Activated CD8-positive, alpha-beta memory T cell treated with anti-CD3 and anti-CD28 coated beads, Interleukin-2, amount 10 ng/mL, durations not matched to agents 7 days and 5 days (primary cell): ENCODE data around the gene MORN4. TPM values are rescaled to one million over a fixed set of nuclear protein-coding genes. Genes with fewer than 3 reads are reported as not detected.

ENCODE experiments used
- ATAC-seq: fragments of 150-1000 bp; cut with Tn5 transposase; one replicate; pipeline ENCODE4 v1.10.0; 2021; ENCODE audit warnings: moderate library complexity
- CTCF ChIA-PET: fragments of 350-600 bp; sonication (Branson Sonifier 250); formaldehyde crosslinking; loops from one replicate; lab custom pipeline; 2021; ENCODE audit warnings: antibody characterized with exemption; lab: Charles Lee
- DNase-seq: peaks from one replicate; pipeline ENCODE4 v3.0.0-alpha.2; 2020
- H3K27ac Mint-ChIP-seq: one replicate; pipeline ENCODE4 v1.8.0; 2021; ENCODE audit warnings: mild to moderate bottlenecking, mixed read lengths
- H3K27me3 Mint-ChIP-seq: one replicate; pipeline ENCODE4 v1.8.0; 2021; ENCODE audit warnings: mixed read lengths
- H3K36me3 Mint-ChIP-seq: one replicate; pipeline ENCODE4 v1.8.0; 2021; ENCODE audit warnings: mild to moderate bottlenecking, mixed read lengths
- H3K4me1 Mint-ChIP-seq: one replicate; pipeline ENCODE4 v1.8.0; 2021; ENCODE audit warnings: mixed read lengths
- H3K4me3 Mint-ChIP-seq: one replicate; pipeline ENCODE4 v1.8.0; 2021; ENCODE audit warnings: mild to moderate bottlenecking, moderate library complexity, mixed read lengths
- H3K9me3 Mint-ChIP-seq: one replicate; pipeline ENCODE4 v1.8.0; 2022; ENCODE audit warnings: low read depth, mixed read lengths
- total RNA-seq, 2 experiments: library from RNA; stranded (reverse); gene quantifications; one replicate each; pipeline ENCODE4 v1.2.3, GENCODE V29; 2021

Gene MORN4
- 1 to 10 TPM; 1.9 to 2.1 TPM for total RNA-seq

- Mint-ChIP-seq H3K9me3 (no peaks in the 10 kb centered on the region), H3K4me1 (peaks cover 12% of the 10 kb centered on the region), H3K4me3 (peak within 1 kb of the TSS; percentile 93), H3K36me3 (no peaks in the 10 kb centered on the region), H3K27me3 (peaks cover 3% of the 10 kb centered on the region), H3K27ac (peak within 1 kb of the TSS; percentile 84)
- ATAC-seq (peak; percentile 99), DNase-seq (peak; percentile 93)
- CTCF ChIA-PET: no interaction called here
These were observed at the start of gene MORN4 for GRCh38 chr10:97632949-97633884. MORN4 (minus strand) TSS chr10:97633500; CDS start chr10:97619653, 13,847 bp downstream.

DNA sequence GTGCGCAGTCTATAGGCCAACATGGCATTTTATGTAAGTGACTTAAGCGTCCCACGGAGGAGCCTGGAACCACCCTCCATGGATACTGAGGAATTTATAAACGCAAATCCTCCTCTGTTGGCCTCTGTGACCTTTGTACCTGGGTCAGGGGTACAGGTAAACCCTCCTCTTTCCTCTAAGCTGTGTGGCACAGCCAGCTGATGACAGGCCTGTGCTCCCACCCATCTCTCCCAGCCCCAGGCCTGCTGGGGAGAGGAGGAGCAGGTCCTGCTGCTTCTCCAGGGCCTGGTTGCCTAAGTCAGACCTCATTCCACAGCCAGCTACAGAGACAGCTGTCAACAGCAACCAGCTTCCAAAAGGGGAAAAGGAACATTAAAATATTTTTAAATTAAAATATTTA is 48.7 kb upstream of the MORN4 start:
- Mint-ChIP-seq H3K27me3 (no peaks in the 10 kb centered on the region), H3K9me3 (no peaks in the 10 kb centered on the region), H3K4me1 (peaks cover 13% of the 10 kb centered on the region), H3K27ac (no peak overlapping the region), H3K4me3 (no peak overlapping the region), H3K36me3 (no peaks in the 10 kb centered on the region)
- DNase-seq (no peak), ATAC-seq (no peak)
- CTCF ChIA-PET: interaction anchor here (0.7 to 2.0 kb wide), 3 partner anchors 20 to 168 kb away, joined by 3 to 11 read pairs (median 4); partner anchors contain the start of gene GOLGA7B

GRCh38 chr10:97679594-97679993 is 46.3 kb upstream of the MORN4 start:
- Mint-ChIP-seq H3K36me3 (no peaks in the 10 kb centered on the region), H3K27ac (no peak overlapping the region), H3K4me1 (peaks cover 11% of the 10 kb centered on the region), H3K27me3 (no peaks in the 10 kb centered on the region), H3K4me3 (no peak overlapping the region), H3K9me3 (no peaks in the 10 kb centered on the region)
- ATAC-seq (no peak), DNase-seq (no peak)
- CTCF ChIA-PET: interaction anchor here (1.4 to 4.5 kb wide), 3 partner anchors 12 to 52 kb away, joined by 3 to 31 read pairs (median 15); no protein-coding TSS in a partner anchor

DNA sequence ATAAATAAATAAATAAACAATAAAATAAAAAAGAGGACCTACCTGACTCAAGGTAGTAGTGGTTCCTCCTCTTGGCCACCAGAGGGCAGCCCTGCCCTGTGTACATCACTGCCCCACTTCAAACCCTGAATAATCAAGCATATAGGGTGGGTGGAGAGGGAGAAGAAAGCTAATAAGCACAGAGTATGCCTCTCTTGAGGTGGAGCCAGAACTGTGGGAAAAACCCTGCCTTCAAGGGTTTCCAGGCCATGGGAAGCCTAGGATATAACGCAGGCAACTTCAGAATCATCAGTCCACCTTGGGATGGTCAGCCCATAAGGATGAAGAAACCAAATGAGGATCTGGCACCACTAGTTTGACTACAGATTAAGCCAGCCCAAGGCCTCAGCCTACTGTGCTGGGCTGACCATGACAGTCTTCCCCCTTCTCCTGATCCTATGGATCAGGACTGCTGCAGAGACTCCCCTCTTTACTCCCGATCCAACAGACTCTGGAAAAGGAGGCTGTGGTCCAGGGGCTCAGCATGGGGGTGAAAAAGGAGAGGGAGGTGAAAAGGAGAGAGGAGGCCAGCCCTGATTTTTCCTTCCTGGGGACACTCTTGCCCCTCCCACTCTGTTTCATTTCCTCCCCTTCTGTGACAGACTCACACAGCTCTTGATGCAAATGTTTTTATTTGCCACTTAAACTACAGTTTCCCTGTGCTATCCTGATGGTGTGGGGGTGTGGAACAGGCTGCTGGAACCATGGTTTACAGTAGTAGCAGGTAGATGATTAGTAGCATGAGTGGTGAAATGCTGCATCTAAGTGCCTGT is 43.7 kb upstream of the MORN4 start:
- peak; percentile 55 for DNase-seq

GRCh38 chr10:97675222-97675621 is 41.9 kb upstream of the MORN4 start:
- peaks cover 23% of the 10 kb centered on the region for H3K4me1 Mint-ChIP-seq
- H3K27me3 Mint-ChIP-seq: no peaks in the 10 kb centered on the region
- no peaks in the 10 kb centered on the region for H3K9me3 Mint-ChIP-seq
- peaks cover 15% of the 10 kb centered on the region for H3K36me3 Mint-ChIP-seq
- ATAC-seq: no peak
- CTCF ChIA-PET: interaction anchor here (0.6 to 6.2 kb wide), 9 partner anchors 7 to 366 kb away, joined by 3 to 51 read pairs (median 4); partner anchors contain the start of genes ANKRD2 and AVPI1
- no peak overlapping the region for H3K27ac Mint-ChIP-seq
- no peak for DNase-seq
- no peak overlapping the region for H3K4me3 Mint-ChIP-seq

More for the DNA sequence above, 43.7 kb upstream of the MORN4 start:
- Mint-ChIP-seq H3K27me3 (no peaks in the 10 kb centered on the region), H3K4me1 (peaks cover 23% of the 10 kb centered on the region), H3K4me3 (no peak overlapping the region), H3K9me3 (no peaks in the 10 kb centered on the region), H3K27ac (no peak overlapping the region), H3K36me3 (peaks cover 12% of the 10 kb centered on the region)
- ATAC-seq: peak; percentile 86
- CTCF ChIA-PET: interaction anchor here (0.6 to 6.2 kb wide), 24 partner anchors 9 to 271 kb away, joined by 3 to 51 read pairs (median 4); partner anchors contain the start of genes ANKRD2, AVPI1, PI4K2A and ZFYVE27

DNA sequence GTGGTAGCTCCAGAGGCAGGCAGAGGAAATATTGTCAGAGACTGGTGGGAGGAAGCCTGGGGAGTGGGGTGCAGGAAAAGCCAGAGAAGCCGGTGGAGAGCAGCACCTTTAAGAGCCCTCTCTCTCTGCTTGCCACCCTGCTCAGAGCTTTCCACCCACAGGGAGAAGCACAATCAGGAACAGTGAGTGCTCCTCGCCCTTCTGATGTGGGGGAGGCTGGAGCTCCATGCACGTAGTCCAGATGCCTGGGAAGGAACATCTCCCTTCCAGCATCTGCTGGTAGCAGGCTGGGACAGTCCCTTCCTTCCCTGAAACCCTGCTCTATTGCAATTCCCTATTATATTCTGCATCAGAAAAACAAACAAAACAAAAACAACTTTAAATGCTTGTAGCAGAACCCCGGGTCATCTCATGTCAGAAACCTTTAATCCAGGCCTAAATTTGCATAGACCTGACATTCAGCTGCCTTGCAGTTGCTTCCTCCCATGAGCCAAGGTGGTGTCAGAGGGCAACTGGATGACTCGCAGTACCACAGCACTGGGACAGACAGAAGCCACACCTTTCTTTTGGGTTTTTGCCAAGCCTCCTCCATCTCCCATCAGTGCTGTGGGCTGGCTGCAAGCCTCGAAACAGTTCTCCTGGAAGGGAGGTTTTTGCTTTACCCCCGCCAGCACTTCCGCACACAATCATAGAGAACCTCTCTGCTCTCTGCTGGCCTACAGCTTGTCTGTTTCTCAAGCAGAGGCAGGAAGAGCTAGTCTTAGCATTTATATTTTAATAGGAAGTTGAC is 40.6 kb upstream of the MORN4 start:
- Mint-ChIP-seq H3K27me3 (no peaks in the 10 kb centered on the region), H3K36me3 (peaks cover 15% of the 10 kb centered on the region), H3K4me1 (peaks cover 23% of the 10 kb centered on the region), H3K4me3 (no peak overlapping the region), H3K27ac (peak overlapping the region; percentile 57), H3K9me3 (no peaks in the 10 kb centered on the region)
- CTCF ChIA-PET: interaction anchor here (1.0 to 6.2 kb wide), 3 partner anchors 12 to 102 kb away, joined by 3 to 51 read pairs (median 27); partner anchors contain the start of genes ANKRD2 and AVPI1
- ATAC-seq (peak; percentile 46), DNase-seq (peak; percentile 52)

GRCh38 chr10:97669571-97669970 is 36.3 kb upstream of the MORN4 start:
- no peak overlapping the region for H3K27ac Mint-ChIP-seq
- no peak overlapping the region for H3K4me3 Mint-ChIP-seq
- ATAC-seq: no peak
- DNase-seq: no peak
- CTCF ChIA-PET: interaction anchor here (1.0 to 1.6 kb wide), 3 partner anchors 28 to 98 kb away, joined by 3 to 7 read pairs (median 3); no protein-coding TSS in a partner anchor
- H3K36me3 Mint-ChIP-seq: peaks cover 33% of the 10 kb centered on the region
- no peaks in the 10 kb centered on the region for H3K9me3 Mint-ChIP-seq
- H3K27me3 Mint-ChIP-seq: no peaks in the 10 kb centered on the region
- H3K4me1 Mint-ChIP-seq: peaks cover 18% of the 10 kb centered on the region

DNA sequence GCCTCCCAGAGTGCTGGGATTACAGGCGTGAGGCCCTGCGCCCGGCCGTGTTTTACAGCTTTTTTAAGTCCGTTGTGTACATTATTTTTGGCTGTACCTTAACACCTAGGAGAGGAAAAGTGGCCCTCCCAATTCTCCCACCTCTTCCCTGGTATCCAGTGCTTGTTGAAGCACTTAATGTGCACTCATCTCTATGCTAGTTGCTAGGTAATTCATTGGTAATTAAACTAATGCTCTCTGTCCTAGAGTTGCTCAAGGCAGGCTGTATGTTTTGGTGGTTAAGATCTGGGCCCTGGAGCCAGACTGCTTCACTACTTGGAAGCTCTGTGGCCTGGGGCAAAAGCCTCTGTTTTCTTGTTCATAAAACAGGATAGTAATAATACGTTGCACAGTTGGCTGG is 34.2 kb upstream of the MORN4 start:
- Mint-ChIP-seq H3K9me3 (no peaks in the 10 kb centered on the region), H3K36me3 (peaks cover 28% of the 10 kb centered on the region), H3K4me3 (no peak overlapping the region), H3K27me3 (no peaks in the 10 kb centered on the region), H3K27ac (no peak overlapping the region), H3K4me1 (peaks cover 7% of the 10 kb centered on the region)
- DNase-seq (no peak), ATAC-seq (no peak)
- CTCF ChIA-PET: interaction anchor here (1.1 to 1.6 kb wide), 2 partner anchors 9 to 133 kb away, joined by 4 to 7 read pairs; no protein-coding TSS in a partner anchor

DNA sequence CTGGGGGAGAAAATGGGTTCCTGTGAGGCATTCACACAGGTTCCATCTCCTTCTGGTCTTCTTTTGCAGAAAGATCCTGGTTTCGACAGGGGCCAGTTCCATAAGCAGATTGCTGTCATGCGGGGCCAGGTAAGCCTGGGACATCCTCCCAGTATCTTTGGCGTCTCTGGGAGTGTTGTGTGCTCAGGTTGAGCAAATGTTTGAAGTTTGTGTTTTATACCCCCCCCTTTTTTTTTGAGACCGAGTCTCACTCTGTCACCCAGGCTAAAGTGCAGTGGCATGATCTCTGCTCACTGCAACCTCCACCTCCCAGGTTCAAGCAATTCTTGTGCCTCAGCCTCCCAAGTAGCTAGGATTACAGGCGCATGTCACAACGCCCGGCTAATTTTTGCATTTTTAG is 33.7 kb upstream of the MORN4 start:
- H3K36me3 Mint-ChIP-seq: peaks cover 26% of the 10 kb centered on the region
- no peak for DNase-seq
- CTCF ChIA-PET: interaction anchor here (1.1 to 1.6 kb wide), 2 partner anchors 9 to 133 kb away, joined by 4 to 7 read pairs; no protein-coding TSS in a partner anchor

DNA sequence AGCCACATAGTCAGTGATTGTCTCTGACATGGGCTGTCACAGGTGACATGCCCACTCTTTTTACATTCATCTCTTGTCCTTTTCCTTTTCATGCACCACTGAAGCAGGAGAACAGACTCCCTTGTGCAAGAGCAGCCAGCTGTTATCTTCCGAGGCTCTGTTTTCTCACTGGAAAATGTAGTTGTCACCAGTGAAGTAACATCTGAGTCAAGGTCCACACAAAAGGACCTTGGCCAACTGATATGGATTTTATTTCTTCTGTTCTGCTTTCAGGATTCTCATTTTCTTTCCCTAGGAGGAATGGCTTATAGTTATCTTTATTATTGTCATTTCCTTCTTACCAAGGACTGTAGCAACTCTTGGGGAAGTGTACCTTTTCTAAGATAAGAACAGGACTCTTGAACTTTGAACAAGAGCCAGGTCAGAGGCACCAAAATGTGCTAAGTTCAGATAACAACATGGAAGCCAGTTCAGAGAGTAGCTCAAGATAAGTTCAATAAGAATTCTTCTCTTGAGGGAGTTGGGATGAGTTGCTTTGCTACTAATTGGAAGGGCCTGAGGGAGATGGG is 31.1 kb upstream of the MORN4 start:
- peaks cover 7% of the 10 kb centered on the region for H3K4me1 Mint-ChIP-seq
- peaks cover 25% of the 10 kb centered on the region for H3K36me3 Mint-ChIP-seq
- no peak overlapping the region for H3K27ac Mint-ChIP-seq
- DNase-seq (no peak), ATAC-seq (no peak)
- no peaks in the 10 kb centered on the region for H3K9me3 Mint-ChIP-seq
- CTCF ChIA-PET: interaction anchor here (1.3 kb wide), 2 partner anchors 22 to 92 kb away, joined by 3 to 6 read pairs; partner anchors contain the start of genes ANKRD2 and AVPI1
- H3K27me3 Mint-ChIP-seq: no peaks in the 10 kb centered on the region
- H3K4me3 Mint-ChIP-seq: no peak overlapping the region

More for the DNA sequence above, 33.7 kb upstream of the MORN4 start:
- no peak overlapping the region for H3K4me3 Mint-ChIP-seq
- no peak overlapping the region for H3K27ac Mint-ChIP-seq
- peaks cover 7% of the 10 kb centered on the region for H3K4me1 Mint-ChIP-seq
- H3K9me3 Mint-ChIP-seq: no peaks in the 10 kb centered on the region
- no peaks in the 10 kb centered on the region for H3K27me3 Mint-ChIP-seq
- ATAC-seq: no peak

DNA sequence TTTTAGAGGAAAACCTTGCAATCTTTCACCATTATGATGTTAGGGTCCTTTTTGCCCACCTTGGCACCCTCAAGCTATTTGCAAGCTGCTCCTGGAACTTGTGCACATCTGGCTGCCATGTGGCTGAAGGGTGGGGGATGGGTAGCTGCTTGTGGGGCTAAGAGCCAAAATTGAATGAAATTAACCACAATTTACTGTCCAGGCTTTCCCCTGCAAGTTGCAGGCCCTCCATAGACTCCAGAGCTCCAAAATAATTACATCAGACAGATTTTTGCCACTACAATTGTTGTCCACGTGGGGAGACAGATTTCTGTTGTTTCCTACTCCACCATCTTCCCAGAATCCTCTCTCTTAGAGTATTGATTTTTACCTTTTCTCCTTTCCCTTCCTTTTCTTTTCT is 26.3 kb upstream of the MORN4 start:
- ATAC-seq (no peak), DNase-seq (no peak)
- Mint-ChIP-seq H3K4me3 (no peak overlapping the region), H3K27ac (no peak overlapping the region), H3K9me3 (no peaks in the 10 kb centered on the region), H3K4me1 (no peaks in the 10 kb centered on the region), H3K27me3 (no peaks in the 10 kb centered on the region), H3K36me3 (peaks cover 21% of the 10 kb centered on the region)
- CTCF ChIA-PET: interaction anchor here (0.7 kb wide), 1 partner anchor 19 kb away, joined by 4 read pairs; no protein-coding TSS in a partner anchor

DNA sequence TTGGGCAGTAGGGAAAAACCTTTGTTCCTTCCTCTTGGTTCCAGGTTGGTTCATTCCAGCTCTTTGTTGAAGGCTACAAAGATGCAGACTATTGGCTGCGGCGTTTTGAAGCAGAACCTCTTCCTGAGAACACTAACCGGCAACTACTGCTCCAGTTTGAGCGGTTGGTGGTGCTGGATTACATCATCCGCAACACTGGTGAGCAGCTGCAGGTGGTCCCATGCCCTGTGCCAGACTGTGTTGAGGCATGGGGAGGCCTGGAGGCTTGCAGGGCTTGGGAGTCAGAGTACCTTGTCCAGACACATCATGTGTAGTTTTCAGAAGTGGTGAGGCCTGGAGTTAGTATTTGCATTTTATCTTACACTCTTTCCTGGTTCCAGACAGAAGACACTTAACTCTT is 23.5 kb upstream of the MORN4 start:
- Mint-ChIP-seq H3K27me3 (no peaks in the 10 kb centered on the region), H3K4me1 (no peaks in the 10 kb centered on the region), H3K4me3 (no peak overlapping the region), H3K27ac (no peak overlapping the region), H3K36me3 (peaks cover 26% of the 10 kb centered on the region), H3K9me3 (no peaks in the 10 kb centered on the region)
- no peak for DNase-seq
- CTCF ChIA-PET: interaction anchor here (2.3 kb wide), 1 partner anchor 44 kb away, joined by 5 read pairs; no protein-coding TSS in a partner anchor
- no peak for ATAC-seq
